Colonic mucosa (tissue), 4 donors: Measurements from ENCODE around the gene KAT7. TPM values are rescaled to one million over a fixed set of nuclear protein-coding genes. Genes with fewer than 3 reads are reported as not detected.
A peak's percentile ranks its signal among the peaks of the same experiment; 100 is the strongest.

Experiments
- DNase-seq: peaks from one replicate; pipeline ENCODE4 v3.0.0-alpha.2; 2020
- H3K27ac ChIP-seq: fragments of 200-600 bp; one replicate; pipeline ENCODE4 v1.8.0; 2021
- H3K27me3 ChIP-seq: fragments of 200-600 bp; one replicate; pipeline ENCODE4 v1.8.0; 2021
- H3K36me3 ChIP-seq: fragments of 200-600 bp; one replicate; pipeline ENCODE4 v1.8.0; 2021
- H3K4me1 ChIP-seq: fragments of 200-600 bp; one replicate; pipeline ENCODE4 v1.8.0; 2021; ENCODE audit warnings: mild to moderate bottlenecking
- H3K4me3 ChIP-seq: fragments of 200-600 bp; one replicate; pipeline ENCODE4 v1.8.0; 2021
- H3K9ac ChIP-seq, 2 donors: one replicate each; pipeline ENCODE4 v1.7.0; 2013; ENCODE audit warnings: control low read depth in 2 of 2, low read depth in 2 of 2, low read length in 2 of 2
- H3K9me3 ChIP-seq: fragments of 200-600 bp; one replicate; pipeline ENCODE4 v1.8.0; 2021
- CTCF ChIP-seq: fragments of 200-600 bp; IDR thresholded peaks from one replicate; pipeline ENCODE4 v1.8.0; 2022; ENCODE audit warnings: antibody characterized with exemption, mild to moderate bottlenecking
- intact Hi-C: fragments of 100-400 bp; cut with DNase I; formaldehyde crosslinking; loops from one replicate; pipeline ENCODE4 v1.14.1; 2022
- total RNA-seq, 2 donors: library from RNA; stranded (reverse); fragmentation: NEBNext Ultra II Directional in 1 of 2; extraction: Animal tissue kit (Norgen Biotek cat#: 25700) in 1 of 2; gene quantifications; one replicate each; pipeline ENCODE4 v1.2.1, GENCODE V29; 2021
- donor health status: healthy.
- donor health status: DM: no; HTN: no; CAD: no.
- donor health status: DM: no; HTN: no; CAD: no.

KAT7 gene
- total RNA-seq, 2 donors from 2014 or later = 39.4 to 42.5 TPM

DNA sequence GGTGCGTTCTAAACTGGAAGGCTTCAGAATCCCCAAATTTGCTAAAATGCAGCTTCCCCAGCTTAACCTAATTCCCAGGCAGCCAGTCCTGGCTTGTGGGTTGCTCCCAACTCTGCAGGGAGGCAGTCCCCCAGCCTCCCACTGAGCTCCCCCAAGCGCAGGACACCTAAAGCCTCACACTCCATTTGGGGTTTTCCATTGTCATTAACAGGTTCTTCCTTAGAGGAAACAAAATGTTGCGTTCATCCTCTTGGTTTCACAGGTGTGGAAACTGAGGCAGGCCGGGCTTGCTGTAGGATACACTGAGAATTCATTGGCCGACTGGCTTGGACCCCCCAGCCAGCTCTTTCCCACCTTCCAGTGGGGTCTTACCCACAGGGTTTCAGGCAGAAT lies 61.7 kb downstream of the KAT7 start:
- Histone ChIP-seq H3K4me1 (no peaks in the 10 kb centered on the region), H3K27me3 (no peaks in the 10 kb centered on the region), H3K9ac (peak overlapping the region in 1 of 2 donors; percentile 7), H3K27ac (no peak overlapping the region), H3K9me3 (no peaks in the 10 kb centered on the region), H3K36me3 (no peaks in the 10 kb centered on the region), H3K4me3 (no peak overlapping the region)
- no peak for TF ChIP-seq CTCF
- intact Hi-C loops = loop anchor here (5.0 to 10.0 kb wide), 2 partner anchors 155 to 278 kb away; no protein-coding TSS in a partner anchor
- no peak for DNase-seq

DNA sequence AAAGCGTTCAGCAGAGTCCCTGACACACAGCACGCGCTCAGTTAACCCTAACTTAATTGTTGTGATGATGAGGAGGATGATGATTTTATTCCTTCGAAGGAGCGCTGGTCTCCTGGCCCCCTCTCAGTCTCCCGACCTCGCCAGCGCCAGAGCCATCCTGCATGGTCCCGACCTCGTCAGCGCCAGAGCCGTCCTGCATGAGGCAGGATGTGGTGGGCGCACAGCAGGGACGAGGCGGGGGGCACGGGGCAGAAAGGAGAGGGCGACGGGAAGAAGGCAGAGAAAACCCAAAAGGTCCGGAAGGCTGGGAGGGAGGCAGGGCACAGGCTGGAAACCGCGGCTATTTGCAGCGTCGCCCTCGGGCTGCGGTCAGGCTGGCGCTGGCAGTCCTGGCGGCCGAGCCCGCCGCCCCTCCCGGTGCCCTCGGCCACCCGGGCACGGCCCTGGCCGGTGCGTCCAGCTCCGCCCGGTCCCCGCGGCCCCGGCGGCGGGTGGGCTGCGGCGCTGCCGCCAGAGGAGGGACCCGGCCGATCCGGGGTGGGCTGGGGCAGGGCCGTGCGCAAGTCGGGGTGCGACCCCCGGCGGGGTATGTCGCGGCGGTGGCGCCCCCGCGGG lies 62.4 kb downstream of the KAT7 start:
- peak overlapping the region in 1 of 2 donors; percentile 72 for H3K9ac ChIP-seq
- no peak for TF ChIP-seq CTCF
- no peaks in the 10 kb centered on the region for H3K27me3 ChIP-seq
- H3K27ac ChIP-seq = no peak overlapping the region
- peak overlapping the region; percentile 40 for H3K4me3 ChIP-seq
- DNase-seq = no peak
- H3K36me3 ChIP-seq = no peaks in the 10 kb centered on the region
- no peaks in the 10 kb centered on the region for H3K9me3 ChIP-seq
- no peaks in the 10 kb centered on the region for H3K4me1 ChIP-seq
- intact Hi-C loops = loop anchor here (5.0 to 10.0 kb wide), 2 partner anchors 156 to 279 kb away; no protein-coding TSS in a partner anchor

- no peaks in the 10 kb centered on the region for H3K9me3 ChIP-seq
- no peaks in the 10 kb centered on the region for H3K4me1 ChIP-seq
- peak overlapping the region; percentile 19 to 72 for H3K9ac ChIP-seq
- intact Hi-C loops = loop anchor here (5.0 to 10.0 kb wide), 2 partner anchors 157 to 279 kb away; no protein-coding TSS in a partner anchor
- no peaks in the 10 kb centered on the region for H3K36me3 ChIP-seq
- no peak overlapping the region for H3K27ac ChIP-seq
- H3K4me3 ChIP-seq = peak overlapping the region; percentile 40
- no peaks in the 10 kb centered on the region for H3K27me3 ChIP-seq
- TF ChIP-seq CTCF = peak; percentile 42
- DNase-seq = peak; percentile 73
Observed at GRCh38 chr17:49851387-49852291, 63.2 kb downstream of the KAT7 start.

GRCh38 chr17:49853470-49854015 lies 65.1 kb downstream of the KAT7 start:
- TF ChIP-seq CTCF = no peak
- intact Hi-C loops = loop anchor here (5.0 to 10.0 kb wide), 2 partner anchors 159 to 281 kb away; no protein-coding TSS in a partner anchor

DNA sequence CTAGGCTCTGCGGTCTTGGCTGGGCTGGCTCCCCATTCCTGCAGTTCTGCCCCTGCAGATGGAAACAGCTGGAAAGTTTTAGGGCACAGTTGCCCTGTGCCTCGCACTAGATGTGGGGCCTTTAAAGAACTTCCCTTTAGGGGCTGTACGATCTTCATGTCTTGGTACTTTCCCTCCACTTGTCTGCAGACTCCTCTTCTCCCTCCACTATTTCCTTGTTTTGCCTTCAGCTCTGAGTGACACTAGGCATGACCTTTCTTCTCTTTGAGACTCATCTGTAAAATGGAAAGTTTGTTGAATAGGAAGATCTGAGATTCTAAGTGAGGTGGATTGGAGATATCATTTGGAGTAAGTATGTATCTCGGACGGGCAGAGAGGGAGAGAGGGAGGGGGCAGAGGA lies 65.6 kb downstream of the KAT7 start:
- no peak for DNase-seq
- no peak overlapping the region for H3K27ac ChIP-seq

More at GRCh38 chr17:49853470-49854015, 65.1 kb downstream of the KAT7 start:
- Histone ChIP-seq H3K4me1 (no peaks in the 10 kb centered on the region), H3K9ac (no peak overlapping the region), H3K27me3 (no peaks in the 10 kb centered on the region), H3K27ac (no peak overlapping the region), H3K4me3 (no peak overlapping the region), H3K36me3 (no peaks in the 10 kb centered on the region), H3K9me3 (no peaks in the 10 kb centered on the region)
- no peak for DNase-seq

More for the DNA sequence above, 65.6 kb downstream of the KAT7 start:
- Histone ChIP-seq H3K9ac (no peak overlapping the region), H3K4me3 (no peak overlapping the region), H3K36me3 (no peaks in the 10 kb centered on the region), H3K4me1 (no peaks in the 10 kb centered on the region), H3K27me3 (no peaks in the 10 kb centered on the region), H3K9me3 (no peaks in the 10 kb centered on the region)
- intact Hi-C loops = loop anchor here (5.0 to 10.0 kb wide), 2 partner anchors 159 to 282 kb away; no protein-coding TSS in a partner anchor
- no peak for TF ChIP-seq CTCF
